SH-SY5Y (cell line): Measurements from ENCODE around the gene LSMEM2.

Source experiments
- GATA2 ChIP-seq: IDR thresholded peaks from 2 replicates; pipeline ENCODE4 v1.6.1; 2011; ENCODE audit warnings: mild to moderate bottlenecking, low read depth, low read length
- GATA3 ChIP-seq: IDR thresholded peaks from 2 replicates; pipeline ENCODE4 v1.6.1; 2011; ENCODE audit warnings: low read depth, mild to moderate bottlenecking, low read length, moderate library complexity

- TF ChIP-seq GATA2 (no peak), GATA3 (no peak)
These were observed 43.2 kb downstream of the LSMEM2 start for GRCh38 chr3:50322115-50322385.
